PC-3 (cell line): ENCODE results near the gene FRMD4B. TPM values are rescaled to one million over a fixed set of nuclear protein-coding genes. Genes with fewer than 3 reads are reported as not detected.

Experiments used
- ATAC-seq: fragments of 200-7000 bp; cut with Tn5 transposase; 2 replicates; pipeline ENCODE4 v1.9.1; 2020; ENCODE audit warnings: mild to moderate bottlenecking, moderate library complexity
- BruUV-seq: library from RNA; stranded (reverse); fragments of 400-500 nt; replicated peaks from 2 replicates; lab custom pipeline; 2021; lab: Mats Ljungman, UMichigan
- CTCF ChIA-PET: fragments of 300-600 bp; sonication (Branson Sonifier 250); formaldehyde crosslinking; loops from one replicate; lab custom pipeline; 2022; ENCODE audit warnings: antibody characterized with exemption; lab: Charles Lee
- POLR2A ChIA-PET: fragments of 300-600 bp; sonication (Branson Sonifier 250); formaldehyde crosslinking; loops from one replicate; lab custom pipeline; 2022; ENCODE audit warnings: antibody characterized with exemption; ENCODE audit not compliant: unreplicated experiment; lab: Charles Lee
- DNase-seq: peaks from one replicate; pipeline ENCODE4 v3.0.0-alpha.2; 2015
- H2AFZ ChIP-seq: fragments of 300-600 bp; sonication (generic); 2 replicates; pipeline ENCODE4 v1.6.0; 2016; ENCODE audit warnings: antibody characterized with exemption, low read length
- H3F3A ChIP-seq: fragments of 300-600 bp; sonication (generic); one replicate; pipeline ENCODE4 v1.6.0; 2017; ENCODE audit warnings: antibody characterized with exemption, low read length, control low read depth, mild to moderate bottlenecking; ENCODE audit not compliant: unreplicated experiment
- H3K27ac ChIP-seq: fragments of 300-600 bp; sonication (generic); 2 replicates; pipeline ENCODE4 v1.5.1; 2016; ENCODE audit warnings: mild to moderate bottlenecking, low read length
- H3K27me3 ChIP-seq: fragments of 300-600 bp; sonication (generic); 2 replicates; pipeline ENCODE4 v1.6.1; 2016; ENCODE audit warnings: low read length, mixed read lengths
- H3K36me3 ChIP-seq: fragments of 300-600 bp; sonication (generic); 2 replicates; pipeline ENCODE4 v1.6.1; 2016; ENCODE audit warnings: low read depth, mixed run types, low read length, mixed read lengths
- H3K4me1 ChIP-seq: fragments of 300-600 bp; sonication (generic); 2 replicates; pipeline ENCODE4 v1.5.1; 2016; ENCODE audit warnings: low read length; ENCODE audit not compliant: insufficient read depth
- H3K4me2 ChIP-seq: fragments of 300-600 bp; sonication (generic); 2 replicates; pipeline ENCODE4 v1.6.0; 2016; ENCODE audit warnings: low read length
- H3K4me3 ChIP-seq: fragments of 300-600 bp; sonication (generic); 2 replicates; pipeline ENCODE4 v1.5.1; 2016; ENCODE audit warnings: mild to moderate bottlenecking, low read length, mixed read lengths
- H3K79me2 ChIP-seq: fragments of 300-600 bp; sonication (generic); 2 replicates; pipeline ENCODE4 v1.6.1; 2017; ENCODE audit warnings: low read length, mixed read lengths
- H3K9ac ChIP-seq: fragments of 300-600 bp; sonication (generic); 2 replicates; pipeline ENCODE4 v1.6.0; 2016; ENCODE audit warnings: mild to moderate bottlenecking, low read length
- H3K9me2 ChIP-seq: fragments of 300-600 bp; sonication (generic); replicated peaks from 2 replicates; pipeline ENCODE4 v1.6.1; 2016; ENCODE audit warnings: mixed run types, low read length, mixed read lengths
- H3K9me3 ChIP-seq: fragments of 300-600 bp; sonication (generic); 2 replicates; pipeline ENCODE4 v1.6.1; 2016; ENCODE audit warnings: low read length, mixed read lengths
- H4K20me1 ChIP-seq: fragments of 300-600 bp; sonication (generic); 2 replicates; pipeline ENCODE4 v1.6.1; 2016; ENCODE audit warnings: low read length, mixed read lengths
- CTCF ChIP-seq: fragments of 300-600 bp; sonication (generic); conservative IDR thresholded peaks from 2 replicates; pipeline ENCODE4 v1.5.1; 2017; ENCODE audit warnings: antibody characterized with exemption, low read depth, mild to moderate bottlenecking, low read length
- EZH2 ChIP-seq: fragments of 300-600 bp; sonication (generic); IDR thresholded peaks from one replicate; pipeline ENCODE4 v1.6.1; 2017; ENCODE audit warnings: antibody characterized with exemption, mild to moderate bottlenecking, low read length; ENCODE audit not compliant: unreplicated experiment
- EZH2phosphoT487 ChIP-seq: fragments of 300-600 bp; sonication (generic); IDR thresholded peaks from 2 replicates; pipeline ENCODE4 v1.6.1; 2018; ENCODE audit warnings: mild to moderate bottlenecking, antibody characterized with exemption, low read length, borderline replicate concordance
- intact Hi-C: fragments of 100-400 bp; cut with micrococcal nuclease; formaldehyde crosslinking; loops from 2 replicates; pipeline ENCODE4 v1.9.0; 2023
- total RNA-seq: library from RNA; depleted of rRNA; stranded (reverse); fragments of >200 nt; gene quantifications from 2 replicates; pipeline ENCODE4 v1.2.3, GENCODE V29; 2014

The FRMD4B gene
- total RNA-seq, 1 experiment from 2014 or later, result 5.7 TPM

- Histone ChIP-seq H3K4me2 (peak overlapping the region; percentile 68), H4K20me1 (no peaks in the 10 kb centered on the region), H3K79me2 (no peaks in the 10 kb centered on the region), H3K4me1 (no peaks in the 10 kb centered on the region), H3K27ac (no peak overlapping the region), H3K9ac (no peak overlapping the region), H3K4me3 (peak overlapping the region; percentile 53; the same call in 1 of the 2 replicates), H3K9me3 (no peaks in the 10 kb centered on the region), H2AFZ (peak overlapping the region; percentile 42; the same call in 1 of the 2 replicates), H3F3A (no peaks in the 10 kb centered on the region), H3K9me2 (no peaks in the 10 kb centered on the region), H3K36me3 (no peaks in the 10 kb centered on the region), H3K27me3 (no peaks in the 10 kb centered on the region)
- ChIA-PET POLR2A (no interaction called here), CTCF (interaction anchor here (0.6 kb wide), 2 partner anchors 186 to 297 kb away, joined by 3 read pairs; no protein-coding TSS in a partner anchor)
- no TSS peak for BruUV-seq
- no peak for TF ChIP-seq EZH2
- TF ChIP-seq CTCF, result no peak
- TF ChIP-seq EZH2phosphoT487, result no peak
- intact Hi-C loops, result no loop called here
- DNase-seq (peak; percentile 12), ATAC-seq (no peak; the same call in 1 of the 2 replicates)
Measured at GRCh38 chr3:69386556-69387385, 883 bp upstream of the FRMD4B start.

GRCh38 chr3:69385123-69385722, 665 bp downstream of the FRMD4B start:
- ATAC-seq (no peak), DNase-seq (no peak)
- H3K9ac ChIP-seq, result no peak overlapping the region
- H3K9me2 ChIP-seq, result no peaks in the 10 kb centered on the region
- no peaks in the 10 kb centered on the region for H3K4me1 ChIP-seq
- H3K36me3 ChIP-seq, result no peaks in the 10 kb centered on the region
- no peaks in the 10 kb centered on the region for H3K27me3 ChIP-seq
- peak overlapping the region; percentile 53; the same call in 1 of the 2 replicates for H3K4me3 ChIP-seq
- BruUV-seq, result no TSS peak
- H3K79me2 ChIP-seq, result no peaks in the 10 kb centered on the region
- peak overlapping the region; percentile 68; the same call in 1 of the 2 replicates for H3K4me2 ChIP-seq
- H3K27ac ChIP-seq, result no peak overlapping the region
- H2AFZ ChIP-seq, result peak overlapping the region; percentile 42; the same call in 1 of the 2 replicates
- H3F3A ChIP-seq, result no peaks in the 10 kb centered on the region
- CTCF ChIA-PET, result no interaction called here
- H4K20me1 ChIP-seq, result no peaks in the 10 kb centered on the region
- H3K9me3 ChIP-seq, result no peaks in the 10 kb centered on the region
- no peak for TF ChIP-seq EZH2
- no peak for TF ChIP-seq CTCF
- no peak for TF ChIP-seq EZH2phosphoT487
- POLR2A ChIA-PET, result no interaction called here
- intact Hi-C loops, result no loop called here
